IPS DF 4.7 (cell line): Measurements from ENCODE around the gene OLFML2A.
"Not testable (repeated sequence)": the region's sequence is repeated elsewhere in the genome, so short reads cannot be mapped to it uniquely, and the experiment has no call there.

Experiments
- DNase-seq: peaks from one replicate; pipeline ENCODE4 v3.0.0-alpha.2; 2013; ENCODE audit warnings: low spot score; ENCODE audit errors: extremely low read depth

The OLFML2A gene

DNA sequence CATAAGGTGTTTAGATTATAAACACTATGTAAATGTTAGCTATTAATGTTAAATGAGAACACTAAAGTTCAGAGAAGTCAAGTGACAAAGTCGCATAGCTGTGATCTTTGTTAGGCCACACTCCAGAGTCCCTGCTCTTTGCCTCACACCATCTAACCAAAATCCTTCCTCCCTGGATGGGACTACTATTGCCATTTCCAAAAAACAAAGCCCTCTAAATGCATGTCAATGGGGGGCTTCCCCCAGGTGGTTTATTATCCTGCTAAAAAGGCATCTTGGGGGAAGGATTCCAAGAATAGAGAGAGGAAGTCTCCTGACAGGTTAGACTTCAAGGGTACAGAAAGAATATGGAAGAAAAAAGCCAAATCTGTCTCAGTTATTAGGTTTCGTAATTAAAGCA, 16.2 kb upstream of the OLFML2A start:
- DNase-seq: no peak

DNA sequence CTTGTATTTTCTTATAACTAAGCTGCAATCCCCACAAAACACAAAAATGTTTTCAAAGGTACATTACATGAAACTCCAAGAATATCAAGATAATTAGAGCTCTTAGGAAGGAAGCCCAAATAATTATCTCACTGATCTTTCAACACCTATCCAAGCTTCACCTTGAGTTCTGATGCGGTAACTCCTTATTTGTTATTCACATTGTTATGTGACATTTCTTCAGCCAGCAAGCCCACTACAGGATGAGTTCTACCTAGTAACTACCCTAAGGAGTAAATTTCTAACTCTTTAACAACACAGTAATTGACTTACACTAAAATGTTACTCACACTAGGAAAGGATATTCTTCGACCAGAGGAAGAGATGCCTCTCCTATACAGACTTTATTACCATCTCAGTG, 15.7 kb upstream of the OLFML2A start:
- no peak for DNase-seq

DNA sequence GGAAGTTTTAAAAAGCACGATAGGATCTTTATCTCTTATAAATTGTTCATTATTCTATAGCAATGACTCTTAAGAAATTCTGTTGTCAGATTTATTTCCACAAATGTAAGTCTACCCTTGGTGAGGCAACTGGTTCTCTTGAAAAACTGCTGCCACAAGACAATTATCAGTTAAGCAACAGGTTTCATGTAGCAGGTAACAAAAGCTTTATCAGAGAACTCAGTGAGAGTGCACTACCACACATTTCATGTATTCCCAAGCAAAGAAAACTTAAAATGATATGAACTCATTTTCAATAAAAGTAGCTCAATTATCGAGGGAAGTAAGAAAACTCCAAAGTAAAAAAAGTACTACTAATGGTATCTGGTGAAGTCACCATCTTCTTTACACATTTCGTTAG, 15.2 kb upstream of the OLFML2A start:
- DNase-seq: no peak

GRCh38 chr9:124762633-124763032, 14.3 kb upstream of the OLFML2A start:
- no peak for DNase-seq

- no peak for DNase-seq
Measured at GRCh38 chr9:124764774-124765438, 12.0 kb upstream of the OLFML2A start.

DNA sequence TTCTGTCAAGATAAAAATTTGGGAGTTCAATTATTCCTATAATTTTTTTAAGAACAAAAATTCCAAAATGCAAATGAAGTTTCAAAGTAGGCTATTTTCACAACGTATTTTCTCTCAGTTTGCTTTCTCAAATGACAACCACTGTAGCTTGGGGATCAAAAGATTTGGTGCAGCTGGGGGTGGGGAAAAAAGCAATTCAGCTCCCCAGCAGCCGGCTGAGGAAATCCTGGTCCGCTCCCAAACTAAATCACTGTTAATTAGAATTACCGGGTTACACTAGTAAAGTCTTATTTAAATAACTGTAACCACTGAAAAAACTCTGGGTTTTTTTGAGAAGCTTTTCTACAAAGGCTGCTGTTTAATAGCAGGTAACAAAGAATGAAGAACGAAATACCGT, 11.5 kb upstream of the OLFML2A start:
- no peak for DNase-seq

GRCh38 chr9:124766326-124766725, 10.6 kb upstream of the OLFML2A start:
- DNase-seq: no peak

DNA sequence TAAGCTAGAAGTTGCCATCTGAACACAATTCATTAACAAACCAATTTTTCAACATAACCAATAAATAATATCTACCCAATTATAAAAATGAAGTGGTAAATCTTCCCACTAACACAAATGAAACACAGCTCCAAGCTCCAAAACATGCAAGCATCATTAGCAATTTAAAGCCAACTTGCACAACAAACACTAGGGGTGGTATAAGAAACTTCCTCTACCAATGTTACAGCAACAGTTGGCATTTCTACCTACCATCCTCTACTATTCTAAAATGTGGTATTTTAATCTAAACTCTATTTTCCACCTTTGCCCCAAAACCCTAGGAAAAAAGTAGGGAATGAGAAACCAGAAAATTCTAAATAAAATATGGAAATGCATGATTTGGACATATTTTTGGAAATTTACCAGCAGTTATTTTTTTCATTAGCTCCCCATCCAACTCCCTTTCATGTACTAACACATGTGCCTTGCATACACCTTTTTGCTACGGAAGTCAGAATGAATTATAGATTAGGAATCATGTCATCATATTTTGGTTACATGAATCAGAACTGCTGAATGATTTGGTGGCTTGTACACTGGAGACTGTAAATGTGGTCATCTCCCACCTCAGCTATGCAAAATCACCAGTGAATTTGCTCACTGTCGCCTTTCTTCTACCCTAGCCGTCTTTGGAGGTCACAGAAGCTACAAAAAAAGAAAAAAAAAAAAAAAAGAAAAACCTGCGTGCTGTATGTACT, 9.9 kb upstream of the OLFML2A start:
- no peak for DNase-seq

DNA sequence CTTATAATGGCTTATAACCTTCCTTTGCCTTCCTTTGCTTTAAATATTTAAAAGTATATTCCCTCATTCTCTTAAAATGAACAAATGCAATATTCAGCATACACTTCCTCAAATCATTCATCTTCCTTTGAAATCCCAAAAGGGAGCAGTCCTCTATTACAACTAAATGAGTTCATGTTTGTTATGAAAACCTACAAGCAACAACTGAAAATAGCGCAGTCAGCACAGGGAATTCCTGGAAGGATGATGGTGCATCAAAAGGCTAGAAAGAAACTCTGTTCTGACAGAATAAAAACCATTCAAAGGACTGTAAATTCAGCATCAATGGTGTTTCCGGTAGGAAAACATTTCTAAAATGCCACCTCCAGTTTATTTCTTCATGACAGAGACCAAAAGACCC, 9.1 kb upstream of the OLFML2A start:
- DNase-seq: no peak

- no peak for DNase-seq
Measured at GRCh38 chr9:124768334-124768733, 8.6 kb upstream of the OLFML2A start.

DNA sequence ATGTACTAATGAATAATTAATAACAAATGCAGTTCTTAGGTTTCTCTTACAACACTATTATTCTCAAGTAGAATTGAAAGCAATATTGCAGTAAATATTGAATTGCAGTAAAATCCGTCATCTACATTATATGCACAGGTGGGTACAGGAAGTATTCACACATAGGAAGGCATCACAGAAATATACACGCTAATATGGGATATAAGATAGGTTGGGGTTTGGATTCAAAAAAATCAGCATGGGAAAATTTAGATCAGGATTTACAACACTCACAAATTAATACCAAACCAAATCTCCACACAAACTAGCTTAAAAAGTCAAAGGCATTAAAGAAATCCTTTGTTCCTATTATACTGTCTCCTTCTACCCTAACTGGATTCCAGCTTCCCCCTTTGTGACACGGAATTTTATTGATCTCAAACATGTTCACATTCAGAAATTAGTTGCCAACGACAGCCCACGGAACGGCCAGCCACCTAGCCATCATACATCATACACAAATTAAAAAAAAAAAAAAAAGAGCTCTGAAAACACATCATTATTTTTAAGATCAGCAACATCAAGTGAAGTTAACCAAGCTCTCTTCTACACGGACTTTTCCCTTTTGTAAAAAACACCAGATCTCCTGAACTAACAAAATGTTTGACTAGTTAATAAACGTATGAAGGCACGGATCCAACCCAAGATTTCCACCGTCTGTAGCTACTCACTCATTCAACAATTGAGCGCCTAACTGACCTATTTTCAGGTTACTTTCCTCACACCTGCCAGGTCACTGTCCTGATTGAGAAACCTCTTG, 8.0 kb upstream of the OLFML2A start:
- no peak for DNase-seq

DNA sequence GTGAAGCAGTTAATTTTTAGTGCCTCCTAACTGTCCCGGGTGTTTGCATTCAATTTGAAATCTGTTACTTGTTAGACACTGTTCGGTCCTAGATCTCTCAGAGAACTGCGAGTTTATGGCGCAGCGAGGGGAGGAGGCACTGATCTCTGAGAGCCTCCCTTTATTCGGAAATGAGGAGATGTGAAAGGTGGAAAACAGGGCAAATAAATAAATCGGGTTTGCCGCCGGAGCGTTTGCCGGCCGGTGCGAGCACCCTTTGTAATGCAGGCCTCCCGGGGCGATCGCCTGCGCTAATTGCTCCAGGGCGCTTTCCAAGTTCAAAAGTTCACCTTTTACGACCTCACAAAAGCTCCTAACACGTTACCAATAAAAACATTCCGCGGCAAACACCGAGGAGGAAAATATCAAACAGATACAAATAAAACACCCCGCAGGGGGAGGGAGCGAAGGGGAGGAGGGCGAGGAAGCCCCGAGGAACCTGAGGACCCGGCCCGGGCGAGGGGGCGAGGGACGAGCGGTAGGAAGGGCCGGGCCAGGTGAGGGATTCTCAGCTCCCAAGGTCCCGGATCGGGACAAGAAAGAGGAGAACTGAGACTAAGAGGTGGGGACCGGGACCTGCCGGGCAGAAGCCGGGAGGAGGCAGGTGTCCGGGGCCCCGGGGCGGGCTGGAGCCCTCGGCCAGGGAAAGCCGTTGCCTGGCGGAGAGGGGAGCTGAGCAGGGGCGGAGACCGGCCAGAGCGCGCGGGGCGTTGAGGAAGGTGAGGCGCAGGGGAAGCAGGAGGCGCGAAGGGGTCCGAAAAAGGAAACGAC, 7.2 kb upstream of the OLFML2A start:
- no peak for DNase-seq

- DNase-seq: no peak
Measured at GRCh38 chr9:124770359-124771020, 6.4 kb upstream of the OLFML2A start.

DNA sequence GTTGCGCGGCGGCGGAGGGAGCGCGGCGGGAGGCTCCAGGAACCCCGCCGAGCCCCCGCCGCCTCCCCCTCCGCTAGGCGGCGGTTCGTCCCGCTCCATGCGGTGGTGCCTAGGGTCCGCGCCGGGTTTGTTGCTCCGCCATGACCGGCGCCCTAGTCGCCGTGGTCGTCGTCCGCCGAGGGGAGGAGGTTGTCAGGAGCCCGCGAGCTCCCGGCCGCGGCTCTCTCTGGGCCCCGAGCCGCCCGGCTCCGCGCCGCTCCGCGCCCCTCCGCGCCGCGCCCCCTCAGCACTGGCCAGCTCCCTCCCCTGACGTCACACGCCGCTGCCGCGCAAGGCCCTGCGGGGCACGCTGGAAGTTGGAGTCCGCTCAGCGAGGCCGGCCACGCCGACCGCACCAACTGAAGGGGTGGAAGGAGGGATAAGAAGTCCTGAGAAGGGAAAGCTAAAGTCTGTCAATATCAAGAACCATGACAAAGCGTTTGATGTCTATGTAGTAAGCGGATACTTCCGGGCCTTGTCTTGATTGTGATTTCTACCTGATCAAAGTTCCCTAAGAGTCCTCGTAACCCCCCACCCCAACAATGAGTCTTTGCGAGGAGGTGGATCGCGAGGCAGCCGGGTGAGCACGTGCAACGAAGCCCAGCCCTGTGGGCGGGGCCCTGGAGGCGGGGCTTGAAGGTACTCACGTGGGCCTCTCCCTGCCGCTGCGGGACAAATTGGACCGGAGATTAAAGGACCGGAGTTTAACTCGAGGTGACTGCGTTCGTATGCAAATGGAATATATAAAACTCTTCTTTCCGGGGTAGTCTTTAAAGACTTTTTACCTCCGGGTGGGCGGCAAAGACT, 5.7 kb upstream of the OLFML2A start, which contains the start of gene NR6A1:
Gene NR6A1, minus strand, starts transcription at position 291 of the 846 bp plus-strand sequence.
- no peak for DNase-seq

GRCh38 chr9:124771867-124772679, 4.9 kb upstream of the OLFML2A start:
- no peak for DNase-seq

GRCh38 chr9:124772877-124773276, 4.1 kb upstream of the OLFML2A start:
- DNase-seq: not testable (repeated sequence)

DNA sequence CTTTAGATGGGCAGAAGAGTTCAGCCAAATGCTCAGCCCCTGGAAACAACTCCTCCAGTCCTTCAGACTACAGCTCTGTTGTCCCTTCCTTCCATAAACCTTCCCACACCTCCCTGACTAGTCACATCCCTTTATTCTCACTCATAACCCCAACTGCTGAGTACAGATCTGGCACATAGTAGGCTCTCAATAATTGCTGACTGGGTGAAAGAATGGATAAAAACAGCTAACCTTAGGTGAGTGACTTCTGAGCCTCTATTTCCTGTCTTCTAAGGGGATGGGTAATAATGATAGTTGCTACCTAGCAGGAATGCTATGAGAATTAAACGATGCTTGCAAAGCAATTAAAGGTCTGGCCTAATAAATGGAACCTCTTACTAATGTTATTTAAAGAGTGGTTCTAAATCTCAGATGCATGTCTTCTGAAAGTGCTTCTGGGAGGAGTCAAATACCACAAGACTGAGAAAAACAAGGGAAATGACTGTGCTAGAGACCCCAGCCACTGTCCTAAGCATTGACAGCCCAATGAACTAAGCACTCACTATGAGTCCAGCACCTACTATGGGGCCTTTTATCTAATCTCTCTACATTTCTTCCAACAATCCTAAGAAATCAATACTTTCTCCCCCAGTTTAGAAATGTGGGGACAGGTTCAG, 3.3 kb upstream of the OLFML2A start:
- no peak for DNase-seq

DNA sequence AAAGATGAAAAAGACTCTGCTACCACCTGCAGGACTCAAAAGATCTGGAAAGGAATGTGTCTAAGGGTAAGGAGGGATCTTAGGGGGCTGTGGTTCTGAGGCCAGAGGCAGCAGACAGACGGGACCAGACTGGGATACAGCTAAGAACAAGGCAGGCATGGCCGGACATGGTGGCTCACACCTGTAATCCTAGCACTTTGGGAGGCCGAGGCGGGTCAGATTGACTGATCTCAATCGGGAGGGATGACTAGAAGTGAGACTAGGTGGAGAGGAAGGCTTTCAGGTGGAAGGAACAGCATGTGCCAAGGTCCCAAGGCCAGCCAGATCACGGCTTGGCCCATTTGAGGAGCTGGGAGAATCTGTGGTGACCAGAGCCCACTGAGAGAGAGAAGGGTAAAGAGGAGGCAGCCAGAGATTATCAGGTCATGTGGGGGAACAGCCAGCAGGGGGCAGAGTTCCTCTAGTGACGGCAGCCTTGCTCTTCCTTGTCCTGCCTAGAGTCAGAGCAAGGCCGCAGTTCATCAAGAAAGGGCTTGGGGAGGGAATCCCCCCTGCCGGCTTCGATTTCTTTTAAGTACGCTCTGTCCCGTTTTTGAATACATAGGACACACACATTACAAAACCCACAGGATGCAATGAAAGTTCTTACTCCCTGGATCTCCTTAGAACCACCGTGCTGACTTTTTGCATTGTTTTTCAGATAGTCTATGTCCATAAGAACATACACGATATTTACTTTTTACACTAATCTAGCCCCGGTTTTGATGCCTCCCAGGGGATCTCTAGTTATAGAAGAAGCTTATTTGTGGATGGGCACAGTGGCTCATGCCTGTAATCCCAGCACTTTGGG, 2.6 kb upstream of the OLFML2A start:
- DNase-seq: no peak
